Adrenal gland (tissue), 5 donors: ENCODE results near the gene RIBC2.

Experiments used
- CTCF ChIP-seq, 6 experiments: fragments of 450-650 bp in 4 of 6; fragments of 200-600 bp in 2 of 6; sonication (generic) in 1 of 6; IDR thresholded peaks; 1 replicate in 5 of 6; 2 replicates in 1 of 6; pipeline versions ENCODE4 v1.5.1 to v1.8.0; 2016 to 2021; ENCODE audit warnings: antibody characterized with exemption in 6 of 6, mild to moderate bottlenecking in 2 of 6, moderate library complexity in 1 of 6
- POLR2A ChIP-seq, 2 donors: fragments of 450-650 bp; IDR thresholded peaks; one replicate each; pipeline ENCODE4 v1.6.1; 2017; ENCODE audit warnings: antibody characterized with exemption in 2 of 2, mild to moderate bottlenecking in 2 of 2, moderate library complexity in 1 of 2
- donor health status: DM: no; HTN: no; CAD: no.

DNA sequence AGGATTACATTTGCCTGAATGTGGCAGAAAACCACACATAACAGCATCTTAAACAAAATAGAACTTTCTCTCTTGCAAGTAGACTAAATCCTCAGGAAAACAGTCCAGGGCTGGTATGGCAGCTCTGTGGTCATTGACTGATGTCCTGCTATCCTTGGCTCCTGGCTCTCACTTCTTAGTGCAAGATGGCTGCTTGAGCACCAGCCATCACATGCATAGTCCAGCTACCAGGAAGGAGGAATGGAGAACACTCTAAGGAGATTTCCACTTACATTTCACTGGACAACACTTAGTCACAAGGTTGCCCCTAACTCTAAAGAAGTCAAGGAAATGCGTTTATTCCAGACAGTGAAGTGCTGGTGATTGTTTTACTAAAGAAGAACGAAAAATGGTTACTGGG, 13.6 kb downstream of the RIBC2 start:
- TF ChIP-seq POLR2A (IDR thresholded peaks at IDR 0.05) = no peak
- no peak for TF ChIP-seq CTCF (IDR thresholded peaks at IDR 0.05)
